GM12891 (cell line): ENCODE data around the gene NUTM2A.
"Not testable (repeated sequence)": the region's sequence is repeated elsewhere in the genome, so short reads cannot be mapped to it uniquely, and the experiment has no call there.

Source experiments
- POLR2A ChIP-seq: IDR thresholded peaks from 2 replicates; pipeline ENCODE4 v1.6.1; 2011; ENCODE audit warnings: low read depth, low read length, control low read depth
- POLR2AphosphoS5 ChIP-seq: IDR thresholded peaks from 2 replicates; pipeline ENCODE4 v1.6.1; 2011; ENCODE audit warnings: low read depth, low read length, control low read depth

GRCh38 chr10:87211848-87212247, 13.4 kb upstream of the NUTM2A start:
- TF ChIP-seq POLR2AphosphoS5, POLR2A: not testable (repeated sequence)
